HCT116 (cell line): ENCODE data around the gene SCAI. TPM values are rescaled to one million over a fixed set of nuclear protein-coding genes. Genes with fewer than 3 reads are reported as not detected.

Experiments used
- ATAC-seq: fragments of 200-7000 bp; cut with Tn5 transposase; 2 replicates; pipeline ENCODE4 v1.9.1; 2020; ENCODE audit warnings: mild to moderate bottlenecking, moderate library complexity
- BruUV-seq: library from RNA; stranded (reverse); fragments of 400-500 nt; replicated peaks from 2 replicates; lab custom pipeline; 2021; lab: Mats Ljungman, UMichigan
- CTCF ChIA-PET: fragments of 300-600 bp; sonication (Branson Sonifier 250); formaldehyde crosslinking; loops from one replicate; lab custom pipeline; 2021; ENCODE audit warnings: antibody characterized with exemption; lab: Charles Lee
- POLR2A ChIA-PET: fragments of 300-600, 350-600 bp; sonication (Branson Sonifier 250); formaldehyde crosslinking; loops from one replicate; lab custom pipeline; 2021; ENCODE audit warnings: antibody characterized with exemption; lab: Charles Lee
- RAD21 ChIA-PET, 2 experiments: fragments of 300-600 bp; sonication (Branson Sonifier 250); formaldehyde crosslinking; loops; one replicate each; lab custom pipeline; 2023; ENCODE audit warnings: low total read pairs in 2 of 2; ENCODE audit not compliant: uncharacterized antibody in 2 of 2, unreplicated experiment in 2 of 2, low non-redundant PET in 1 of 2; lab: Charles Lee
- DNase-seq: peaks from one replicate; pipeline ENCODE4 v3.0.0-alpha.2; 2010; ENCODE audit warnings: low read depth, low spot score
- H2AFZ ChIP-seq: fragments of 200-600 bp; shearing (Covaris generic), sonication (generic); 2 replicates; pipeline ENCODE4 v1.6.1; 2017; ENCODE audit warnings: low read depth, mixed run types, mixed read lengths, antibody characterized with exemption, low read length; ENCODE audit not compliant: poor library complexity, severe bottlenecking
- H3K27ac ChIP-seq: 2 replicates; pipeline ENCODE4 v1.5.1; 2012; ENCODE audit warnings: low read depth, low read length
- H3K27me3 ChIP-seq: fragments of 200-600 bp; sonication (generic); 2 replicates; pipeline ENCODE4 v1.6.1; 2016; ENCODE audit warnings: mixed run types, low read length, mixed read lengths; ENCODE audit not compliant: insufficient read depth
- H3K36me3 ChIP-seq, 2 experiments: fragments of 200-500 bp in 1 of 2; fragments of 200-600 bp in 1 of 2; sonication (Bioruptor generic) in 1 of 2; sonication (generic) in 1 of 2; 2 replicates each; pipeline versions ENCODE4 v1.5.1 to v1.6.1; 2014 to 2016; ENCODE audit warnings: low read length in 2 of 2, inconsistent platforms in 1 of 2, mixed read lengths in 1 of 2, mixed run types in 1 of 2; ENCODE audit not compliant: insufficient read depth in 2 of 2, control insufficient read depth in 1 of 2
- H3K4me1 ChIP-seq, 2 experiments: fragments of 200-600 bp in 1 of 2; sonication (generic) in 1 of 2; 2 replicates each; pipeline versions ENCODE4 v1.5.1 to v1.6.1; 2012 to 2017; ENCODE audit warnings: low read length in 2 of 2, inconsistent platforms in 1 of 2, mild to moderate bottlenecking in 1 of 2, mixed read lengths in 1 of 2, mixed run types in 1 of 2, moderate library complexity in 1 of 2; ENCODE audit not compliant: insufficient read depth in 2 of 2, control insufficient read depth in 1 of 2
- H3K4me2 ChIP-seq: fragments of 200-600 bp; sonication (generic); 2 replicates; pipeline ENCODE4 v1.6.1; 2017; ENCODE audit warnings: mixed run types, low read length, mixed read lengths
- H3K4me3 ChIP-seq, 2 experiments: fragments of 200-600 bp in 1 of 2; sonication (generic) in 1 of 2; replicated peaks in 1 of 2; 2 replicates each; pipeline ENCODE4 v1.5.1; 2011 to 2016; ENCODE audit warnings: low read length in 2 of 2, control low read depth in 1 of 2, low read depth in 1 of 2, mild to moderate bottlenecking in 1 of 2, mixed read lengths in 1 of 2, mixed run types in 1 of 2
- H3K79me2 ChIP-seq: fragments of 200-600 bp; sonication (generic); 2 replicates; pipeline ENCODE4 v1.6.1; 2017; ENCODE audit warnings: mild to moderate bottlenecking, mixed run types, low read length, moderate library complexity, mixed read lengths; ENCODE audit not compliant: insufficient read depth
- H3K9ac ChIP-seq: fragments of 200-600 bp; sonication (generic); 2 replicates; pipeline ENCODE4 v1.6.1; 2016; ENCODE audit warnings: low read length, mixed read lengths
- H3K9me2 ChIP-seq: fragments of 200-600 bp; sonication (generic), shearing (Covaris generic); 2 replicates; pipeline ENCODE4 v1.6.1; 2017; ENCODE audit warnings: mixed run types, mild to moderate bottlenecking, moderate library complexity; ENCODE audit not compliant: insufficient read depth
- H3K9me3 ChIP-seq, 2 experiments: fragments of 200-500 bp in 1 of 2; fragments of 200-600 bp in 1 of 2; sonication (Bioruptor generic) in 1 of 2; sonication (generic) in 1 of 2; 2 replicates each; pipeline ENCODE4 v1.6.1; 2014 to 2017; ENCODE audit warnings: low read length in 2 of 2, mixed read lengths in 2 of 2, inconsistent platforms in 1 of 2, low read depth in 1 of 2, mild to moderate bottlenecking in 1 of 2, mixed run types in 1 of 2, moderate library complexity in 1 of 2; ENCODE audit not compliant: control insufficient read depth in 1 of 2, insufficient read depth in 1 of 2
- H4K20me1 ChIP-seq: fragments of 200-600 bp; sonication (generic), shearing (Covaris generic); 2 replicates; pipeline ENCODE4 v1.6.1; 2017; ENCODE audit warnings: mixed run types, mild to moderate bottlenecking, moderate library complexity; ENCODE audit not compliant: insufficient read depth
- CEBPB ChIP-seq: IDR thresholded peaks from 2 replicates; pipeline ENCODE4 v1.6.1; 2012; ENCODE audit warnings: low read depth
- CTCF ChIP-seq, 3 experiments: fragments of 200-600 bp in 1 of 3; sonication (generic) in 1 of 3; IDR thresholded peaks in 2 of 3; conservative IDR thresholded peaks in 1 of 3; 2 replicates each; pipeline ENCODE4 v1.5.1; 2012 to 2017; ENCODE audit warnings: low read depth in 2 of 3, low read length in 2 of 3, antibody characterized with exemption in 1 of 3, borderline replicate concordance in 1 of 3, control low read depth in 1 of 3, mild to moderate bottlenecking in 1 of 3, mixed read lengths in 1 of 3, mixed run types in 1 of 3, moderate library complexity in 1 of 3; ENCODE audit not compliant: insufficient read depth in 1 of 3
- EGR1 ChIP-seq: IDR thresholded peaks from 2 replicates; pipeline ENCODE4 v1.6.1; 2012; ENCODE audit warnings: low read depth
- ELF1 ChIP-seq: IDR thresholded peaks from 2 replicates; pipeline ENCODE4 v1.6.1; 2012; ENCODE audit warnings: low read depth, borderline replicate concordance
- EZH2 ChIP-seq: fragments of 200-600 bp; sonication (generic); IDR thresholded peaks from 2 replicates; pipeline ENCODE4 v1.6.1; 2017; ENCODE audit warnings: antibody characterized with exemption, mixed run types
- EZH2phosphoT487 ChIP-seq: fragments of 200-600 bp; IDR thresholded peaks from 2 replicates; pipeline ENCODE4 v1.6.1; 2018; ENCODE audit warnings: antibody characterized with exemption, borderline replicate concordance
- FOSL1 ChIP-seq: IDR thresholded peaks from 2 replicates; pipeline ENCODE4 v1.6.1; 2012; ENCODE audit warnings: low read depth
- JUND ChIP-seq: IDR thresholded peaks from 2 replicates; pipeline ENCODE4 v1.6.1; 2012
- POLR2AphosphoS5 ChIP-seq: IDR thresholded peaks from 2 replicates; pipeline ENCODE4 v1.6.1; 2011; ENCODE audit warnings: mild to moderate bottlenecking, low read depth, low read length, moderate library complexity
- RAD21 ChIP-seq: IDR thresholded peaks from 2 replicates; pipeline ENCODE4 v1.6.1; 2012; ENCODE audit warnings: low read depth, mild to moderate bottlenecking
- REST ChIP-seq: IDR thresholded peaks from 2 replicates; pipeline ENCODE4 v1.6.1; 2012; ENCODE audit warnings: low read depth
- SIN3A ChIP-seq: IDR thresholded peaks from 2 replicates; pipeline ENCODE4 v1.6.1; 2012; ENCODE audit warnings: low read depth
- SP1 ChIP-seq: IDR thresholded peaks from 2 replicates; pipeline ENCODE4 v1.6.1; 2012; ENCODE audit warnings: low read depth
- SRF ChIP-seq: IDR thresholded peaks from 2 replicates; pipeline ENCODE4 v1.6.1; 2012; ENCODE audit warnings: low read depth
- TCF7L2 ChIP-seq: IDR thresholded peaks from 2 replicates; pipeline ENCODE4 v1.7.0; 2011; ENCODE audit warnings: borderline replicate concordance, inconsistent platforms; ENCODE audit not compliant: insufficient read depth, insufficient read length; ENCODE audit errors: extremely low read depth
- YY1 ChIP-seq: IDR thresholded peaks from 2 replicates; pipeline ENCODE4 v1.6.1; 2011; ENCODE audit warnings: low read length, low read depth, moderate library complexity, mild to moderate bottlenecking; ENCODE audit not compliant: insufficient replicate concordance; ENCODE audit errors: extremely low read depth
- ZBTB33 ChIP-seq: IDR thresholded peaks from 2 replicates; pipeline ENCODE4 v1.6.1; 2011; ENCODE audit warnings: mild to moderate bottlenecking, low read length, moderate library complexity; ENCODE audit not compliant: insufficient replicate concordance; ENCODE audit errors: extremely low read depth
- ZNF274 ChIP-seq: fragments of 200-500 bp; sonication (Bioruptor generic); IDR thresholded peaks from 2 replicates; pipeline ENCODE4 v1.6.1; 2014; ENCODE audit warnings: mild to moderate bottlenecking, low read depth, low read length, inconsistent platforms
- intact Hi-C: fragments of 100-400 bp; cut with micrococcal nuclease; formaldehyde crosslinking; loops from 2 replicates; pipeline ENCODE4 v1.10.0; 2022
- total RNA-seq: library from RNA; stranded (reverse); gene quantifications from one replicate; pipeline ENCODE4 v1.2.1, GENCODE V29; 2021; ENCODE audit not compliant: unreplicated experiment
- TF ChIP-seq, protein P1 (sequence below): IDR thresholded peaks from 2 replicates; pipeline ENCODE4 v1.6.1; 2012
- TF ChIP-seq, protein P2 (sequence below): IDR thresholded peaks from 2 replicates; pipeline ENCODE4 v1.6.1; 2012

SCAI gene
- total RNA-seq, 1 experiment from 2014 or later: 14.0 TPM

- intact Hi-C loops: no loop called here
- Histone ChIP-seq H3K4me2 (no peak overlapping the region), H3K9me2 (no peaks in the 10 kb centered on the region), H2AFZ (no peak overlapping the region), H3K9me3 (no peaks in the 10 kb centered on the region), H4K20me1 (no peaks in the 10 kb centered on the region), H3K27ac (no peak overlapping the region), H3K9ac (no peak overlapping the region), H3K27me3 (no peaks in the 10 kb centered on the region), H3K79me2 (no peaks in the 10 kb centered on the region), H3K4me3 (no peak overlapping the region), H3K4me1 (no peaks in the 10 kb centered on the region), H3K36me3 (no peaks in the 10 kb centered on the region)
- ChIA-PET POLR2A (no interaction called here), RAD21 (no interaction called here), CTCF (no interaction called here)
- DNase-seq (no peak), ATAC-seq (no peak)
- no TSS peak for BruUV-seq
- TF ChIP-seq CTCF (IDR thresholded peaks at IDR 0.05 in 2 of 3, conservative IDR thresholded peaks at IDR 0.05 in 1 of 3; ENCODE audit: borderline replicate concordance in 1 of 3, insufficient read depth in 1 of 3, low read depth in 2 of 3, low read length in 2 of 3) (no peak), ZBTB33 (no peak), EZH2phosphoT487 (no peak), YY1 (no peak), JUND (no peak), SIN3A (no peak), FOSL1 (no peak), ZNF274 (no peak), SRF (no peak), EZH2 (no peak), POLR2AphosphoS5 (no peak), EGR1 (no peak), REST (no peak), CEBPB (no peak), RAD21 (no peak), SP1 (no peak), ELF1 (no peak), TCF7L2 (no peak)
- TF ChIP-seq, protein P1, sequence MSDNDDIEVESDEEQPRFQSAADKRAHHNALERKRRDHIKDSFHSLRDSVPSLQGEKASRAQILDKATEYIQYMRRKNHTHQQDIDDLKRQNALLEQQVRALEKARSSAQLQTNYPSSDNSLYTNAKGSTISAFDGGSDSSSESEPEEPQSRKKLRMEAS: no peak
- TF ChIP-seq, protein P2, sequence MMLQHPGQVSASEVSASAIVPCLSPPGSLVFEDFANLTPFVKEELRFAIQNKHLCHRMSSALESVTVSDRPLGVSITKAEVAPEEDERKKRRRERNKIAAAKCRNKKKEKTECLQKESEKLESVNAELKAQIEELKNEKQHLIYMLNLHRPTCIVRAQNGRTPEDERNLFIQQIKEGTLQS: no peak
Measured at GRCh38 chr9:125061391-125061790, 81.9 kb downstream of the SCAI start.
